Cerebellar cortex (tissue), 1 donor: ENCODE results near the gene JAML.
A peak's percentile ranks its signal among the peaks of the same experiment; 100 is the strongest.

Source experiments
- DNase-seq: peaks from one replicate; pipeline ENCODE4 v3.0.0-alpha.2; 2015; ENCODE audit warnings: low spot score

Gene JAML

GRCh38 chr11:118239509-118240205 is 14.8 kb upstream of the JAML start:
- no peak for DNase-seq

- peak; percentile 18 for DNase-seq
Observed at GRCh38 chr11:118238929-118239328, 14.1 kb upstream of the JAML start.

- DNase-seq, result no peak
Observed at GRCh38 chr11:118238421-118238820, 13.6 kb upstream of the JAML start.

GRCh38 chr11:118236170-118236569 is 11.4 kb upstream of the JAML start:
- DNase-seq, result no peak

GRCh38 chr11:118234833-118235232 is 10.0 kb upstream of the JAML start:
- no peak for DNase-seq

- DNase-seq, result no peak
Observed at GRCh38 chr11:118233850-118234249, 9.0 kb upstream of the JAML start.

GRCh38 chr11:118233377-118233776 is 8.6 kb upstream of the JAML start:
- DNase-seq, result no peak

- DNase-seq, result no peak
Observed at GRCh38 chr11:118232659-118233058, 7.8 kb upstream of the JAML start.

- no peak for DNase-seq
Observed at GRCh38 chr11:118231461-118231860, 6.7 kb upstream of the JAML start.

GRCh38 chr11:118230088-118230487 is 5.3 kb upstream of the JAML start:
- no peak for DNase-seq

- DNase-seq, result no peak
Observed at GRCh38 chr11:118229274-118229847, 4.5 kb upstream of the JAML start.

GRCh38 chr11:118227865-118228785 is 3.3 kb upstream of the JAML start:
- no peak for DNase-seq

GRCh38 chr11:118226781-118227180 is 2.0 kb upstream of the JAML start:
- no peak for DNase-seq

- DNase-seq, result no peak
Observed at GRCh38 chr11:118226296-118226695, 1.5 kb upstream of the JAML start.

GRCh38 chr11:118223992-118224391 is 819 bp downstream of the JAML start:
- no peak for DNase-seq

GRCh38 chr11:118223570-118223969 is 1.2 kb downstream of the JAML start:
- DNase-seq, result no peak

GRCh38 chr11:118222437-118222836 is 2.4 kb downstream of the JAML start:
- no peak for DNase-seq

GRCh38 chr11:118221419-118221818 is 3.4 kb downstream of the JAML start:
- DNase-seq, result no peak

- no peak for DNase-seq
Observed at GRCh38 chr11:118219732-118220131, 5.1 kb downstream of the JAML start.

GRCh38 chr11:118219244-118219643 is 5.6 kb downstream of the JAML start:
- no peak for DNase-seq

GRCh38 chr11:118217575-118217974 is 7.2 kb downstream of the JAML start:
- DNase-seq, result no peak

- no peak for DNase-seq
Observed at GRCh38 chr11:118216621-118217481, 8.0 kb downstream of the JAML start.
